Coronary artery (tissue), 2 donors: ENCODE measurements around the gene ZNF503.
A peak's percentile ranks its signal among the peaks of the same experiment; 100 is the strongest.
"Not testable (repeated sequence)": the region's sequence is repeated elsewhere in the genome, so short reads cannot be mapped to it uniquely, and the experiment has no call there.

ENCODE experiments used
- DNase-seq: peaks from one replicate; pipeline ENCODE4 v3.0.0-alpha.2; 2017; ENCODE audit warnings: low spot score
- H3K27ac ChIP-seq, 2 donors: fragments of 200-600 bp; sonication (generic); one replicate each; pipeline ENCODE4 v1.5.1; 2016 to 2019
- H3K4me3 ChIP-seq: fragments of 200-600 bp; sonication (generic); 2 replicates; pipeline ENCODE4 v1.5.1; 2016; ENCODE audit warnings: mild to moderate bottlenecking, moderate library complexity
- TF ChIP-seq, protein P1 (sequence below): fragments of 200-600 bp; sonication (generic); IDR thresholded peaks from one replicate; pipeline ENCODE4 v1.5.1; 2019; ENCODE audit warnings: antibody characterized with exemption

The ZNF503 gene

DNA sequence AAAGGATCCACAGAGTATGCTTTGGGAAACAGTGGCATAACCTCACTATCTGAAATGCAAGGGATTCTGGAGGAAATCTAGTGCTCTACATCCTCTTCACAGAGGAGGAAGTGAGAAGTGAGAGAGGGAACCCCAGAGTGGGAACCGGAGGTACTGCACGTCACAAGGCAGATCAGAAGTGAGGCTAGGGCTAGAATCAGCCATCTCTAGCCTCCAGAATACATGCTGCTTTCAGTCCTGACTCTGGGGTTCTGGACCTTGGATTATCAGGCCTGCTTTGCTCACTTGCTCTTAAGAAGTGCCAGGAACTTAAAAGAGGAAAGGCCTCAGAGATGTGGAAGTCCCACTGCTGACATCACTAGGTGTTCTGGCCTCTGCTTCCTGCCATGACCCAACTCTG lies 25.7 kb downstream of the ZNF503 start:
- no peak overlapping the region for H3K4me3 ChIP-seq
- peak overlapping the region in 1 of 2 donors; percentile 16 for H3K27ac ChIP-seq
- no peak for DNase-seq
- TF ChIP-seq, protein P1, sequence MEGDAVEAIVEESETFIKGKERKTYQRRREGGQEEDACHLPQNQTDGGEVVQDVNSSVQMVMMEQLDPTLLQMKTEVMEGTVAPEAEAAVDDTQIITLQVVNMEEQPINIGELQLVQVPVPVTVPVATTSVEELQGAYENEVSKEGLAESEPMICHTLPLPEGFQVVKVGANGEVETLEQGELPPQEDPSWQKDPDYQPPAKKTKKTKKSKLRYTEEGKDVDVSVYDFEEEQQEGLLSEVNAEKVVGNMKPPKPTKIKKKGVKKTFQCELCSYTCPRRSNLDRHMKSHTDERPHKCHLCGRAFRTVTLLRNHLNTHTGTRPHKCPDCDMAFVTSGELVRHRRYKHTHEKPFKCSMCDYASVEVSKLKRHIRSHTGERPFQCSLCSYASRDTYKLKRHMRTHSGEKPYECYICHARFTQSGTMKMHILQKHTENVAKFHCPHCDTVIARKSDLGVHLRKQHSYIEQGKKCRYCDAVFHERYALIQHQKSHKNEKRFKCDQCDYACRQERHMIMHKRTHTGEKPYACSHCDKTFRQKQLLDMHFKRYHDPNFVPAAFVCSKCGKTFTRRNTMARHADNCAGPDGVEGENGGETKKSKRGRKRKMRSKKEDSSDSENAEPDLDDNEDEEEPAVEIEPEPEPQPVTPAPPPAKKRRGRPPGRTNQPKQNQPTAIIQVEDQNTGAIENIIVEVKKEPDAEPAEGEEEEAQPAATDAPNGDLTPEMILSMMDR = no peak

DNA sequence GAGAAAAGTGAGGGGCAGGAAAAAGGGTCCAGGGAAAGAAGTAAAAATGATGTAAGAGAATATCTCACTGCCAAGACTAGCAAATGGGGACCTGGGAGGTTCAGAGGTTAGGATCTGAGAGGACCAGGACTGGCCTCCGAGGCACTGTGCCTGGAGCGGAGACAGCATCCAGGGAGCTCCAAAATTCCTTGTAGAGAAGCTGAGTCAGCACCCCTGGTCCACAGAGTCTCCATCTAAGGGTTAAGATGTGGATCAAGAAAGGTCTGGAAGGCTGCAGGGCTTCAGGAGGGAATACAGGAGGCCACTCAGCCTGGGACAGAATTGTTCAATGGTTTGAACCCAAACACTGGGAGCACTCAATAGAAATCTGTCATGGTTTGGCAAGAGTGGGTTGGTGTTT lies 30.6 kb downstream of the ZNF503 start:
- TF ChIP-seq, protein P1 = no peak
- DNase-seq = no peak
- H3K4me3 ChIP-seq = no peak overlapping the region
- H3K27ac ChIP-seq = no peak overlapping the region

DNA sequence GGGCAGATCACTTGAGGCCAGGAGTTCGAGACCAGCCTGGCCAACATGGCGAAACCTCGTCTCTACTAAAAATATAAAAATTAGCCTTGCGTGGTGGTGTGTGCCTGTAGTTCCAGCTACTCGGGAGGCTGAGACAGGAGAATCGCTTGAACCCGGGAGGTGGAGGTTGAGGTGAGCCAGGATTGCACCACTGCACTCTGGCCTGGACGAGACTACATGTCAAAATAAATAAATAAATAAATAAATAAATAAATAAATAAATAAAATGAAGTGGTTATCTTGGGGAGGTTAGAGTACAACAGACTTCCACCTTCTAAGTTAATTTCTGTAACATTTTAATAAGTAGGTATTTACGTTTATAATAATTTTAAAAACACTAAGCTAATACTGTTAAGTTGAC lies 31.7 kb downstream of the ZNF503 start:
- DNase-seq, H3K4me3 ChIP-seq, H3K27ac ChIP-seq: not testable (repeated sequence)

DNA sequence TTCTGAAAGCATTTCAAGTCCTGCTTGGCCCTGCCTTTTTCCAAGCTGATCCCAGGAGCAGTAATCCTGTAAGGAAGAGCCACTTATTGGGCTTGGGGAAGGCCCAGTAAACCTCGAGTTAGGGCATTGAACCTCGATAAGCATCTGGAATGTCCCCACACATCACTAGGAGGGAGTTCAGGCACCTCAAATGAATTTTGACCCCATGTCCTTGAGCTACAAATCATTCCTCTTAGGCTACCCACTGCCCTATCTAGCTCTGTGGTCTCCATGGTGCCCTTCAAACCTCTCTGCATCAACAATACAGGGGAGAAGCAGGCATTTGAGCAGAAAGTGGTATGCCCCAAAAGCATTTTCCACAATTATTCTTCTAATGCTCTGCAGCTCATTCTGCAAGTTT lies 33.7 kb downstream of the ZNF503 start:
- DNase-seq = no peak
- H3K4me3 ChIP-seq = no peak overlapping the region
- H3K27ac ChIP-seq = no peak overlapping the region
- TF ChIP-seq, protein P1 = no peak

DNA sequence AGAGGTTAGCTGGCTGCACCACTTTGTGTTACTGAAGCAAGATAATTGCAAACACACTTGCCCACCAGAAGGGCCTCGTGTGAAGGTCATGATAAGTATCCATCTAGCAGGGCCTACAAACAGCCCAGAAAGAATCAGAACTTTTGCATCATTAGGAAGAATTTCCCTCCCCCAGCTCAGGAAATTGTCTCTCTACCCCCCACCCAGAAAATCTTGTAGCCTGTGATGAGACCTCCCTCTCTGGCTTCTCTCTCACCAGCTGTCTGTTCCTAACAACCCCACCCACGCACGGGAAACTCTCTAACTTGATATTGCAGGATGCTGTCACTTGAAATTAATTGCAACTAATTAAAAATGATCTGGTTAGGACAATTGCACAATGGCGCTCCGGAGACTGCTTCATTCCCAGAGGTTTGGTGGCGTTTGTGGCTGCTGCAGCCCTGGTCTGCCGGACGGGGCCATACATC lies 34.5 kb downstream of the ZNF503 start:
- TF ChIP-seq, protein P1 = no peak
- H3K4me3 ChIP-seq = no peak overlapping the region
- DNase-seq = no peak
- no peak overlapping the region for H3K27ac ChIP-seq

DNA sequence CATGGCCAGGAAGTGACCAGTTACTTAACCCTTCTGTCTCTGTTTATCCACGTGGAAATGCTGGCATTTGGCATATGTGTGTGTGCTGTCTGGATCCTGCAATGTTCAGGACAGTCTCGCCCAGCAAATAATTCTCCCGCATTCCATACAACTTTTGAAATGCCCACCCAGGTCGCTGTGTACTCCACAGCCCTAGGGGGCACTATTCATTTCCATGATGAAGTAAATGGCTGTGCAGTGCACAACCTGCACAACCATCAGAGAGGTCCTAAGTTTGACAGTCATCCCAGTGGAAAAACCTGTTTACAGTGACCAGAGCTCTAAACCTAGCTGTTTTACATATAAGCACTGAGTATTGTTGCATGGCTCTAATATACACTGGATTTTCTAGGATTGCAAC lies 38.1 kb downstream of the ZNF503 start:
- TF ChIP-seq, protein P1 = no peak
- DNase-seq = no peak

DNA sequence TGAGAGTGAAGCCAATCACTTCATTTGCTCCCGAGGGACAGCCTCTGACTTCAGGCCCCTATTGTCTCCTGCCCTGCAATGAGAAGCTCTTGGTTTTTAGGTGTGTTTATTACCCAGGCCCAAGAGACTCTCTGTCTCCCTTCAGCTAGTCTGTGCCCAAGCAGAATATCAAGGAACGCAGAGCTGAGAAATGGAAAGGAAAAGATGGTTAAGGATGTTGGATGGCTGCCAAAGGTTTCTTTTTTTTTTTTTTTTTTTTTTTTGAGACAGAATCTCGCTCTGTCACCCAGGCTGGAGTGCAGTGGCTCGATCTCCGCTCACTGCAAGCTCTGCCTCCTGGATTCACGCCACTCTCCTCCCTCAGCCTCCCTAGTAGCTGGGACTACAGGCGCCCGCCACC lies 41.7 kb downstream of the ZNF503 start:
- H3K4me3 ChIP-seq, H3K27ac ChIP-seq, DNase-seq: not testable (repeated sequence)

More for the DNA sequence above, 38.1 kb downstream of the ZNF503 start:
- H3K4me3 ChIP-seq = no peak overlapping the region
- H3K27ac ChIP-seq = no peak overlapping the region

DNA sequence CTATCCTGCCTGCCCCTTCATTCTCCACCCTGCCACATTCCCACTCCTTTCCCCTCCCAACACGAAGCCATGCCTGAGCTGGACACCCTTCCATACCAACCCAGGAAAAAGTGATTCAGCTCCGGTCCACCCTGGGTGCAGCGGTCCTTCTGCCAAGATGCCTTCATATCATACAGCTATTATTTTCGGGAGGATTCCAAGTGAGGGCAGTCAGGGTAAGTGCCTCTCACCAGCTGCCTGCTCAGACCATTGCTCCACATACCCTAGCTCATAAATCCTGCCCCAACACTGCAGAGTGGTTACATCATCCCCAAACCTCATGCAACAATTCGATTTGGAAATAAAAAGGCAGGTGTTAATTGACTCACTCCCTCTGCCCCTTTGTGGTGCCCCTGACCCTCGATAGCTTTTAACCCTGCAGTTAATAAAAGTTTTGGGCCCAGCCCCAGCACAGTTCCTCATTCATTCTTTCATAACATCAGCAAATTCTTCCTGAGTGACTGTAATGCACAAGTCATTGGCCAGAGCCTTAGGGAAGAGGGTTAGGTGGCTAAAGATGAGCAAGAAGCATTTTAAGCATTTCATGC lies 42.6 kb downstream of the ZNF503 start:
- no peak for DNase-seq
- H3K27ac ChIP-seq = no peak overlapping the region
- TF ChIP-seq, protein P1 = no peak

More for the DNA sequence above, 42.6 kb downstream of the ZNF503 start:
- no peak overlapping the region for H3K4me3 ChIP-seq
